Measurements from ENCODE around the gene KRR1. TPM values are rescaled to one million over a fixed set of nuclear protein-coding genes. Genes with fewer than 3 reads are reported as not detected.
"Not testable (repeated sequence)": the region's sequence is repeated elsewhere in the genome, so short reads cannot be mapped to it uniquely, and the experiment has no call there.

Gene KRR1
- total and polyA plus RNA-seq, 2 of the 13 experiments (the other 11 are each of a cell fraction or from before 2014, with no cell fraction given): 19.3 to 103 TPM

DNA sequence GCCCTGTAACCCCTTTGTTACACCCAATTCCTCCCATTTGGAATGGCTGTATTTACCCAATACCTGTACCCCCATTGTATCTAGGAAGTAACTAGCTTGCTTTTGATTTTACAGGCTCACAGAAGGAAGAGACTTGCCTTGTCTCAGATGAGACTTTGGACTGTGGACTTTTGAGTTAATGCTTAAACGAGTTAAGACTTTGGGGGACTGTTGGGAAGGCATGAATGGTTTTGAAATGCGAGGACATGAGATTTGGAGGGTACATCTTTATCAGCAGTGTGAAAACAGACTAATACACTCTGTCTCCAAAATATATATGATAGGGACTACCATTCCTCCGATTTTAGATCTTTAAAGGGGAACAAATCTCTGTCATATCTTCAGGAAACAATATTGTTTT, 69.0 kb downstream of the KRR1 start (continued):
- TF ChIP-seq, protein P1, sequence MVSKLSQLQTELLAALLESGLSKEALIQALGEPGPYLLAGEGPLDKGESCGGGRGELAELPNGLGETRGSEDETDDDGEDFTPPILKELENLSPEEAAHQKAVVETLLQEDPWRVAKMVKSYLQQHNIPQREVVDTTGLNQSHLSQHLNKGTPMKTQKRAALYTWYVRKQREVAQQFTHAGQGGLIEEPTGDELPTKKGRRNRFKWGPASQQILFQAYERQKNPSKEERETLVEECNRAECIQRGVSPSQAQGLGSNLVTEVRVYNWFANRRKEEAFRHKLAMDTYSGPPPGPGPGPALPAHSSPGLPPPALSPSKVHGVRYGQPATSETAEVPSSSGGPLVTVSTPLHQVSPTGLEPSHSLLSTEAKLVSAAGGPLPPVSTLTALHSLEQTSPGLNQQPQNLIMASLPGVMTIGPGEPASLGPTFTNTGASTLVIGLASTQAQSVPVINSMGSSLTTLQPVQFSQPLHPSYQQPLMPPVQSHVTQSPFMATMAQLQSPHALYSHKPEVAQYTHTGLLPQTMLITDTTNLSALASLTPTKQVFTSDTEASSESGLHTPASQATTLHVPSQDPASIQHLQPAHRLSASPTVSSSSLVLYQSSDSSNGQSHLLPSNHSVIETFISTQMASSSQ (IDR thresholded peaks at IDR 0.05; ENCODE audit: low read depth): peak; percentile 54; the same call in 1 of the 2 replicates
- TF ChIP-seq, protein P1 (CRISPR knock-in tag; IDR thresholded peaks at IDR 0.05; ENCODE audit: borderline replicate concordance): not testable (repeated sequence)
- TF ChIP-seq ZMYM4 (CRISPR knock-in tag; IDR thresholded peaks at IDR 0.05) (peak; percentile 56), HNF4A (CRISPR knock-in tag; IDR thresholded peaks at IDR 0.05) (peak; percentile 85), RBAK (CRISPR knock-in tag; IDR thresholded peaks at IDR 0.05) (peak; percentile 67; the same call in 1 of the 2 replicates), SOX6 (CRISPR knock-in tag; IDR thresholded peaks at IDR 0.05) (peak; percentile 34; the same call in 1 of the 2 replicates), SOX13 (CRISPR knock-in tag; conservative IDR thresholded peaks at IDR 0.05 in 1 of 2, IDR thresholded peaks at IDR 0.05 in 1 of 2) (peak in 1 of 2 experiments; percentile 50; a peak in 2 of 4 replicates)
- not testable (repeated sequence) for TF ChIP-seq SOX6, SOX13 (IDR thresholded peaks at IDR 0.05)
